SU-DHL-6 (cell line): ENCODE measurements around the gene SF3B3.

Experiments used
- EZH2phosphoT487 ChIP-seq: fragments of 200-600 bp; sonication (generic), shearing (Covaris generic); conservative IDR thresholded peaks from 2 replicates; pipeline ENCODE4 v1.6.1; 2018; ENCODE audit warnings: mild to moderate bottlenecking, antibody characterized with exemption, low read length, moderate library complexity, mixed read lengths
- TF ChIP-seq, protein P1 (sequence below): fragments of 200-600 bp; sonication (generic); IDR thresholded peaks from one replicate; pipeline ENCODE4 v1.5.1; 2017; ENCODE audit warnings: antibody characterized with exemption, mild to moderate bottlenecking, low read length, moderate library complexity; ENCODE audit not compliant: insufficient read depth, poor library complexity, severe bottlenecking

DNA sequence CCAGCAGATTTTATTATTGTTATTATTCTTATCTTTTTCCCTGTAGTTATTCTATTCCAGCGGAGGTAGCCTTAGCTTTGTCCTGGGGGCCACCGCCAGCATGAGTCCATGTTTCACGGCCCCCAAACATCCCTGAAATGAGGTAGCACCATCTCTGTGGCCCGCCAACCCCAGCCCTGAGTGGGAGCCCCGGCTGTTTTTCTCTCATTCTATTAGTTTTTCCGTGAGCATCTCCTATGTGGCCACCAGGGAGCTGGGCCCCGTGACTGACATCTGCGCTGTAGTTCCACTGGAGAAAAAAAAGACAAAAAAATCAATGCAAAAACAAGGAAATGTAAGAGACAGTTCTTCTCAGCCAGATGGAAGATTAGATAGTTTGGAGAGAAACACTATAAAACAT, 79.2 kb downstream of the SF3B3 start:
- TF ChIP-seq, protein P1, sequence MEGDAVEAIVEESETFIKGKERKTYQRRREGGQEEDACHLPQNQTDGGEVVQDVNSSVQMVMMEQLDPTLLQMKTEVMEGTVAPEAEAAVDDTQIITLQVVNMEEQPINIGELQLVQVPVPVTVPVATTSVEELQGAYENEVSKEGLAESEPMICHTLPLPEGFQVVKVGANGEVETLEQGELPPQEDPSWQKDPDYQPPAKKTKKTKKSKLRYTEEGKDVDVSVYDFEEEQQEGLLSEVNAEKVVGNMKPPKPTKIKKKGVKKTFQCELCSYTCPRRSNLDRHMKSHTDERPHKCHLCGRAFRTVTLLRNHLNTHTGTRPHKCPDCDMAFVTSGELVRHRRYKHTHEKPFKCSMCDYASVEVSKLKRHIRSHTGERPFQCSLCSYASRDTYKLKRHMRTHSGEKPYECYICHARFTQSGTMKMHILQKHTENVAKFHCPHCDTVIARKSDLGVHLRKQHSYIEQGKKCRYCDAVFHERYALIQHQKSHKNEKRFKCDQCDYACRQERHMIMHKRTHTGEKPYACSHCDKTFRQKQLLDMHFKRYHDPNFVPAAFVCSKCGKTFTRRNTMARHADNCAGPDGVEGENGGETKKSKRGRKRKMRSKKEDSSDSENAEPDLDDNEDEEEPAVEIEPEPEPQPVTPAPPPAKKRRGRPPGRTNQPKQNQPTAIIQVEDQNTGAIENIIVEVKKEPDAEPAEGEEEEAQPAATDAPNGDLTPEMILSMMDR: no peak
- TF ChIP-seq EZH2phosphoT487: no peak
